OCI-LY7 (cell line): ENCODE data around the gene SPARC. TPM values are rescaled to one million over a fixed set of nuclear protein-coding genes. Genes with fewer than 3 reads are reported as not detected.

Experiments
- BruUV-seq: library from RNA; stranded (reverse); fragments of 400-500 nt; replicated peaks from 2 replicates; lab custom pipeline; 2021; lab: Mats Ljungman, UMichigan
- CTCF ChIA-PET: fragments of 300-600 bp; sonication (Branson Sonifier 250); formaldehyde crosslinking; loops from one replicate; lab custom pipeline; 2022; ENCODE audit warnings: antibody characterized with exemption; ENCODE audit not compliant: unreplicated experiment; lab: Charles Lee
- POLR2A ChIA-PET: fragments of 300-600 bp; sonication (Branson Sonifier 250); formaldehyde crosslinking; loops from one replicate; lab custom pipeline; 2022; ENCODE audit warnings: antibody characterized with exemption; lab: Charles Lee
- DNase-seq: peaks from one replicate; pipeline ENCODE4 v3.0.0-alpha.2; 2015; ENCODE audit warnings: low spot score
- H2AFZ ChIP-seq: fragments of 200-600 bp; sonication (generic), shearing (Covaris generic); 2 replicates; pipeline ENCODE4 v1.6.1; 2014; ENCODE audit warnings: mild to moderate bottlenecking, antibody characterized with exemption, low read length, moderate library complexity
- H3K27ac ChIP-seq: fragments of 200-600 bp; sonication (generic); 2 replicates; pipeline ENCODE4 v1.5.1; 2014; ENCODE audit warnings: mixed run types, low read depth, mild to moderate bottlenecking, moderate library complexity, low read length, inconsistent platforms; ENCODE audit not compliant: poor library complexity, severe bottlenecking
- H3K36me3 ChIP-seq: fragments of 200-600 bp; sonication (generic); 2 replicates; pipeline ENCODE4 v1.6.1; 2014; ENCODE audit warnings: mild to moderate bottlenecking, antibody characterized with exemption, low read length, moderate library complexity, mixed read lengths; ENCODE audit not compliant: insufficient read depth
- H3K4me1 ChIP-seq: fragments of 200-600 bp; sonication (generic); 2 replicates; pipeline ENCODE4 v1.5.1; 2014; ENCODE audit warnings: mild to moderate bottlenecking, low read length; ENCODE audit not compliant: insufficient read depth, poor library complexity, severe bottlenecking
- H3K4me2 ChIP-seq: fragments of 200-600 bp; sonication (generic); 2 replicates; pipeline ENCODE4 v1.6.1; 2014; ENCODE audit warnings: mild to moderate bottlenecking, low read length
- H3K4me3 ChIP-seq: fragments of 200-600 bp; sonication (generic); 2 replicates; pipeline ENCODE4 v1.5.1; 2014; ENCODE audit warnings: mild to moderate bottlenecking, low read depth, low read length; ENCODE audit not compliant: poor library complexity, severe bottlenecking
- H3K79me2 ChIP-seq: fragments of 200-600 bp; sonication (generic); 2 replicates; pipeline ENCODE4 v1.6.1; 2016; ENCODE audit warnings: low read depth, mild to moderate bottlenecking, low read length, moderate library complexity, mixed read lengths; ENCODE audit not compliant: insufficient read depth
- H3K9me2 ChIP-seq: fragments of 200-600 bp; sonication (generic); 2 replicates; pipeline ENCODE4 v1.6.1; 2016; ENCODE audit warnings: mild to moderate bottlenecking, low read length, mixed read lengths; ENCODE audit not compliant: insufficient read depth
- H3K9me3 ChIP-seq: fragments of 200-600 bp; sonication (generic); 2 replicates; pipeline ENCODE4 v1.6.1; 2014; ENCODE audit warnings: mild to moderate bottlenecking, mixed run types, low read length, mixed read lengths
- H4K20me1 ChIP-seq: fragments of 200-600 bp; sonication (generic); 2 replicates; pipeline ENCODE4 v1.6.1; 2014; ENCODE audit warnings: mild to moderate bottlenecking, antibody characterized with exemption, low read length, moderate library complexity, mixed read lengths; ENCODE audit not compliant: insufficient read depth
- CTCF ChIP-seq: fragments of 200-600 bp; sonication (generic); conservative IDR thresholded peaks from 2 replicates; pipeline ENCODE4 v1.5.1; 2014; ENCODE audit warnings: mild to moderate bottlenecking, antibody characterized with exemption, low read length, moderate library complexity, mixed read lengths
- EZH2phosphoT487 ChIP-seq: fragments of 200-600 bp; sonication (generic); IDR thresholded peaks from 2 replicates; pipeline ENCODE4 v1.6.1; 2018; ENCODE audit warnings: low read depth, borderline replicate concordance, mild to moderate bottlenecking, mixed run types, antibody characterized with exemption, low read length, moderate library complexity, mixed read lengths
- intact Hi-C: fragments of 100-400 bp; cut with micrococcal nuclease; formaldehyde crosslinking; loops from one replicate; pipeline ENCODE4 v1.10.0; 2022; ENCODE audit not compliant: unreplicated experiment
- total RNA-seq, 2 experiments: library from RNA; depleted of rRNA in 1 of 2; stranded (reverse); fragments of >200 nt in 1 of 2; shearing (Covaris generic) in 1 of 2; gene quantifications; 2 replicates each; pipeline ENCODE4 v1.2.3, GENCODE V29; 2014 to 2022

Gene SPARC
- total RNA-seq, 2 experiments from 2014 or later, result 0.89 TPM; not detected in 1

GRCh38 chr5:151719228-151720000 is 32.7 kb upstream of the SPARC start:
- Histone ChIP-seq H3K27ac (no peak overlapping the region), H3K36me3 (no peaks in the 10 kb centered on the region), H3K4me1 (no peaks in the 10 kb centered on the region), H4K20me1 (no peaks in the 10 kb centered on the region), H3K9me3 (no peaks in the 10 kb centered on the region), H3K4me3 (no peak overlapping the region), H3K79me2 (no peaks in the 10 kb centered on the region), H3K9me2 (no peaks in the 10 kb centered on the region), H3K4me2 (no peak overlapping the region), H2AFZ (no peak overlapping the region)
- ChIA-PET POLR2A (interaction anchor here (0.6 to 2.5 kb wide), 5 partner anchors 10 to 57 kb away, joined by 4 to 10 read pairs (median 5); no protein-coding TSS in a partner anchor), CTCF (interaction anchor here (1.0 to 1.2 kb wide), 2 partner anchors 12 to 16 kb away, joined by 3 read pairs; no protein-coding TSS in a partner anchor)
- intact Hi-C loops, result loop anchor here (1.0 kb wide), 1 partner anchor 60 kb away; no protein-coding TSS in a partner anchor
- TF ChIP-seq CTCF (peak; percentile 73), EZH2phosphoT487 (no peak)
- BruUV-seq, result no TSS peak
- peak; percentile 27 for DNase-seq

GRCh38 chr5:151718646-151719045 is 31.9 kb upstream of the SPARC start:
- Histone ChIP-seq H3K4me3 (no peak overlapping the region), H3K27ac (no peak overlapping the region), H3K36me3 (no peaks in the 10 kb centered on the region), H3K9me3 (no peaks in the 10 kb centered on the region), H4K20me1 (no peaks in the 10 kb centered on the region), H3K9me2 (no peaks in the 10 kb centered on the region), H2AFZ (no peak overlapping the region), H3K4me2 (no peak overlapping the region), H3K79me2 (no peaks in the 10 kb centered on the region), H3K4me1 (no peaks in the 10 kb centered on the region)
- no TSS peak for BruUV-seq
- no peak for TF ChIP-seq CTCF
- no peak for TF ChIP-seq EZH2phosphoT487
- intact Hi-C loops, result loop anchor here (1.0 kb wide), 1 partner anchor 59 kb away; no protein-coding TSS in a partner anchor
- CTCF ChIA-PET, result interaction anchor here (0.9 to 1.2 kb wide), 2 partner anchors 15 to 58 kb away, joined by 3 read pairs; no protein-coding TSS in a partner anchor
- POLR2A ChIA-PET, result interaction anchor here (0.6 to 1.4 kb wide), 4 partner anchors 10 to 57 kb away, joined by 4 to 5 read pairs (median 4); no protein-coding TSS in a partner anchor
- DNase-seq, result no peak

- no peak for DNase-seq
- Histone ChIP-seq H2AFZ (no peak overlapping the region), H3K4me2 (no peak overlapping the region), H3K79me2 (no peaks in the 10 kb centered on the region), H3K4me3 (no peak overlapping the region), H3K9me3 (no peaks in the 10 kb centered on the region), H3K27ac (no peak overlapping the region), H3K36me3 (no peaks in the 10 kb centered on the region), H4K20me1 (no peaks in the 10 kb centered on the region), H3K9me2 (no peaks in the 10 kb centered on the region), H3K4me1 (no peaks in the 10 kb centered on the region)
- TF ChIP-seq EZH2phosphoT487 (no peak), CTCF (no peak)
- no TSS peak for BruUV-seq
- ChIA-PET POLR2A (interaction anchor here (1.3 to 1.4 kb wide), 2 partner anchors 9 to 12 kb away, joined by 4 to 5 read pairs; no protein-coding TSS in a partner anchor), CTCF (interaction anchor here (0.9 to 1.2 kb wide), 2 partner anchors 15 to 58 kb away, joined by 3 read pairs; no protein-coding TSS in a partner anchor)
- intact Hi-C loops, result no loop called here
These were observed 31.4 kb upstream of the SPARC start for GRCh38 chr5:151718153-151718552.
